GM20431 (cell line): ENCODE measurements around the gene ABHD8.

Experiments used
- in situ Hi-C: fragments of 300-500 bp; cut with MseI, MboI; formaldehyde crosslinking; loops from one replicate; pipeline ENCODE4 v1.15.0; 2020; ENCODE audit warnings: low sequenced_read_pairs; ENCODE audit not compliant: unreplicated experiment

Gene ABHD8

GRCh38 chr19:17303167-17303939, at the start of gene ABHD8:
Gene ABHD8, minus strand, starts transcription at chr19:17303425. Its CDS starts 1,809 bp downstream, at chr19:17301616.
- in situ Hi-C loops: no loop called here

GRCh38 chr19:17352608-17353280, 49.5 kb upstream of the ABHD8 start:
- in situ Hi-C loops: no loop called here

GRCh38 chr19:17351815-17352435, 48.7 kb upstream of the ABHD8 start:
- in situ Hi-C loops: no loop called here

- in situ Hi-C loops: loop anchor here (10.0 kb wide), 1 partner anchor 46 kb away; the partner anchor contains the start of gene CCDC194
Observed at GRCh38 chr19:17348700-17349099, 45.5 kb upstream of the ABHD8 start.

GRCh38 chr19:17347877-17348276, 44.7 kb upstream of the ABHD8 start:
- in situ Hi-C loops: loop anchor here (10.0 kb wide), 1 partner anchor 47 kb away; the partner anchor contains the start of gene CCDC194

GRCh38 chr19:17347361-17347760, 44.1 kb upstream of the ABHD8 start:
- in situ Hi-C loops: loop anchor here (10.0 kb wide), 1 partner anchor 47 kb away; the partner anchor contains the start of gene CCDC194

GRCh38 chr19:17346109-17346671, 43.0 kb upstream of the ABHD8 start:
- in situ Hi-C loops: loop anchor here (10.0 kb wide), 1 partner anchor 49 kb away; the partner anchor contains the start of gene CCDC194

- in situ Hi-C loops: loop anchor here (10.0 kb wide), 1 partner anchor 53 kb away; the partner anchor contains the start of gene CCDC194
Observed at GRCh38 chr19:17341845-17342244, 38.6 kb upstream of the ABHD8 start.

- in situ Hi-C loops: loop anchor here (10.0 kb wide), 1 partner anchor 53 kb away; the partner anchor contains the start of gene CCDC194
Observed at GRCh38 chr19:17341386-17341785, 38.2 kb upstream of the ABHD8 start.

GRCh38 chr19:17340871-17341357, 37.7 kb upstream of the ABHD8 start:
- in situ Hi-C loops: loop anchor here (10.0 kb wide), 1 partner anchor 54 kb away; the partner anchor contains the start of gene CCDC194

- in situ Hi-C loops: loop anchor here (10.0 kb wide), 1 partner anchor 54 kb away; the partner anchor contains the start of gene CCDC194
Observed at GRCh38 chr19:17340302-17340870, 37.2 kb upstream of the ABHD8 start.

- in situ Hi-C loops: no loop called here
Observed at GRCh38 chr19:17339088-17339741, 36.0 kb upstream of the ABHD8 start.

GRCh38 chr19:17338433-17339078, 35.3 kb upstream of the ABHD8 start:
- in situ Hi-C loops: no loop called here

- in situ Hi-C loops: no loop called here
Observed at GRCh38 chr19:17337675-17338432, 34.6 kb upstream of the ABHD8 start.

GRCh38 chr19:17336872-17337674, 33.8 kb upstream of the ABHD8 start, which contains the start of gene GTPBP3:
Gene GTPBP3, plus strand, starts transcription at chr19:17337553. Its CDS starts 59 bp downstream, at chr19:17337612.
- in situ Hi-C loops: no loop called here

- in situ Hi-C loops: no loop called here
Observed at GRCh38 chr19:17335575-17335974, 32.4 kb upstream of the ABHD8 start.
